Cardiac muscle cell (in vitro differentiated cells and primary cell): ENCODE measurements around the gene GPR152. TPM values are rescaled to one million over a fixed set of nuclear protein-coding genes. Genes with fewer than 3 reads are reported as not detected.
A peak's percentile ranks its signal among the peaks of the same experiment; 100 is the strongest.
"Not testable (repeated sequence)": the region's sequence is repeated elsewhere in the genome, so short reads cannot be mapped to it uniquely, and the experiment has no call there.

Experiments used
- DNase-seq, 2 donors: peaks; one replicate each; pipeline versions ENCODE4 v3.0.0 to v3.0.0-alpha.2; 2010 to 2017; ENCODE audit warnings: low read depth in 1 of 2, low spot score in 1 of 2
- H3K27ac ChIP-seq: fragments of 200-600 bp; sonication (generic); 2 replicates; pipeline ENCODE4 v1.5.1; 2016
- H3K27me3 ChIP-seq: fragments of 200-600 bp; sonication (generic); 2 replicates; pipeline ENCODE4 v1.6.0; 2016; ENCODE audit warnings: control low read depth
- H3K36me3 ChIP-seq: fragments of 200-600 bp; sonication (generic); 2 replicates; pipeline ENCODE4 v1.5.1; 2016; ENCODE audit warnings: control low read depth
- H3K4me1 ChIP-seq: fragments of 200-600 bp; sonication (generic); 2 replicates; pipeline ENCODE4 v1.8.1; 2017; ENCODE audit warnings: low read depth, mild to moderate bottlenecking, mixed run types
- H3K4me3 ChIP-seq: fragments of 200-600 bp; sonication (generic); 2 replicates; pipeline ENCODE4 v1.5.1; 2016; ENCODE audit warnings: mild to moderate bottlenecking
- H3K9me3 ChIP-seq: fragments of 200-600 bp; sonication (generic); 2 replicates; pipeline ENCODE4 v1.5.1; 2017; ENCODE audit warnings: low read depth, mild to moderate bottlenecking, control low read depth
- CTCF ChIP-seq: IDR thresholded peaks from 2 replicates; pipeline ENCODE4 v1.5.1; 2012; ENCODE audit warnings: low read depth, mild to moderate bottlenecking, low read length
- polyA plus RNA-seq: library from polyadenylated mRNA; unstranded; fragments of >200 nt; fragmentation: Nextera tagmentation; extraction: Ambion mirVana; gene quantifications from 2 replicates; pipeline ENCODE4 v1.2.1, GENCODE V29; 2016
- total RNA-seq: library from RNA; depleted of rRNA; stranded (reverse); fragments of >200 nt; gene quantifications from 2 replicates; pipeline ENCODE4 v1.2.3, GENCODE V29; 2016

Gene GPR152
- total and polyA plus RNA-seq, 2 experiments from 2014 or later = not detected

DNA sequence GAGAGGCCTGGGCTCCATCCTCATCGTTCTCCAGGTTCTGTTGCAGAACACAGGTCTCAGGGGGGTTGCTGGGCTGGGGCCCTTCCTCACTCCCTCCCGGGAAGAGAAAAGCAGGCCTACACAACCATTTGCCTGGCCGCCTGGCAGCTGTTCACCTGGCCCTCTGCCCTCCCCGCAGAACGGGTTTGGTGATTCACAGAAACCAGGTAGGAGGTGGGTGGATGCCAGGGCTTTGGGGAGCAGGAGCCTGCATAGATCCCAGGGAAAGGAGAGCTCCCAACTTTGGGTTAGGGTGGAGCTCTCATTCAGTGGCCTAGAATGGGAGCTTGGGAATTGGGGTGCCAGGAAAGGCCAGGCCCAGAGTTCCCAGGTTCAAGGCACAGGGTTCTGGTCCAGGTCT is 15.5 kb upstream of the GPR152 start:
- H3K9me3 ChIP-seq = no peaks in the 10 kb centered on the region
- DNase-seq = no peak
- no peaks in the 10 kb centered on the region for H3K36me3 ChIP-seq
- peaks cover 4% of the 10 kb centered on the region for H3K4me1 ChIP-seq
- peak overlapping the region; percentile 41 for H3K27ac ChIP-seq
- H3K4me3 ChIP-seq = peak overlapping the region; percentile 86
- H3K27me3 ChIP-seq = no peaks in the 10 kb centered on the region
- no peak for TF ChIP-seq CTCF

DNA sequence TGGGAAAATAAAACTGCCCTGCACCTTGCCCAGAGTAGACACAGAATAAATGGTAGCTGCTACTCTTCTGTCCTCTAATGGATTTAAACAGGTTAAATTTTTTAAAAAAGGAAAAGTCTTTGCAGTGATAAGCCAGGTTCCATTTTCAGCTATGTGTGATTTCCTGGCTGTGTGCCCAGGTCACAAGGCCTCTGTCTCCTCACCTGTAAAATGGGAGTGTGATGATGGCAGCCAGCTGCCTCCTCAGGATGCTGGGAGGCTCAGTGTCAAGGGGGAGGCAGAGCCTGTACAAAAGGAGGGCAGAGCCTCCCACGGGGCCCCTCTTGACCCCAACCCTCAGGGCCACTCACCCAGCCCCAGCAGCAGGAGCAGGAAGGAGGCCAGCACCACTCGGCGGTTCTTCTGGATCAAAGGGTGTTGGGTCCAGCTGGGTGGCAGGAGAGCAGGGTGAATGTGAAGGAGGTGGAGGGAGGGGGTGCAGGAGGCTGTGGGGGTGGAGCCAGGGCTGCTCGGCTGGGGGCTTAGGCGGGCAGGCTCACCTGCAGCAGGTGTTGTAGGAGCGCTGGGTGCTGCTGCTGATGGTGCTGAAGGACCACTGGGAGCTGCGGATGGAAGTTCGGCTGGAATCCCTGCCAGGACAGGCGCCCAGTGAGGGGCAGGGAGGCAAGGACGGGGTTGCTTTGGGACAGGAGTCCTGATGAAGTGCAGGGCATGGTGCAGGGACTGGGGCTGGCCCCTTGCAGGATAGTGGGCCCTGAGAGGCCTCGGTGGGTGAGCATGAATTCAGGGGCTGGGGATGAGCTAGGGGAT is 14.6 kb upstream of the GPR152 start:
- no peaks in the 10 kb centered on the region for H3K36me3 ChIP-seq
- H3K4me1 ChIP-seq = peaks cover 4% of the 10 kb centered on the region
- H3K9me3 ChIP-seq = no peaks in the 10 kb centered on the region
- TF ChIP-seq CTCF = no peak
- DNase-seq = no peak
- no peak overlapping the region for H3K27ac ChIP-seq
- H3K4me3 ChIP-seq = no peak overlapping the region
- no peaks in the 10 kb centered on the region for H3K27me3 ChIP-seq

- H3K36me3 ChIP-seq = no peaks in the 10 kb centered on the region
- peak overlapping the region; percentile 7 for H3K27ac ChIP-seq
- TF ChIP-seq CTCF = no peak
- DNase-seq = no peak
- no peaks in the 10 kb centered on the region for H3K27me3 ChIP-seq
- no peak overlapping the region for H3K4me3 ChIP-seq
- H3K9me3 ChIP-seq = no peaks in the 10 kb centered on the region
- H3K4me1 ChIP-seq = peaks cover 4% of the 10 kb centered on the region
Observed at GRCh38 chr11:67466367-67466766, 13.8 kb upstream of the GPR152 start.

DNA sequence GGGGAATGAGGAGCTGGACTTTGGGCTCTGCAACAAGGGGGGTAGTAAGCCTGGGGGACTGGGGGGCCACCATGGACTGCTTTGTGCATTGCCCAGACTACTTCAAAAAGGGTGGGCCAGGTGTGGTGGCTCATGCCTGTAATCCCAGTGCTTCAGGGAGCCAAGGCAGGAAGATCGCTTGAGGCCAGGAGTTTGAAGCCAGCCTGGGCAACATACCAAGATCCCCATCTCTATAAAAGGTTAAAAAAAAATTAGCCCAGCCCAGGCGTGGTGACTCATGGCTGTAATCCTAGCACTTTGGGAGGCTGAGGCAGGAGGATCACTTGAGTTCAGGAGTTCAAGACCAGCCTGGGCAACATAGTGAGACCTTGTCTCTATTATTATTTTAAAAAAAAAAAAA is 13.0 kb upstream of the GPR152 start:
- peak in 1 of 2 donors; percentile 35 for DNase-seq
- H3K4me3 ChIP-seq = peak overlapping the region; percentile 54

GRCh38 chr11:67465189-67465510 is 12.6 kb upstream of the GPR152 start:
- Histone ChIP-seq H3K27me3 (no peaks in the 10 kb centered on the region), H3K4me1 (peaks cover 4% of the 10 kb centered on the region), H3K4me3 (peak overlapping the region; percentile 54), H3K9me3 (no peaks in the 10 kb centered on the region), H3K27ac (peak overlapping the region; percentile 83), H3K36me3 (no peaks in the 10 kb centered on the region)
- no peak for DNase-seq
- TF ChIP-seq CTCF = no peak

More for the DNA sequence above, 13.0 kb upstream of the GPR152 start:
- not testable (repeated sequence) for H3K4me1 ChIP-seq, H3K36me3 ChIP-seq, H3K9me3 ChIP-seq, H3K27me3 ChIP-seq
- peak overlapping the region; percentile 83 for H3K27ac ChIP-seq

DNA sequence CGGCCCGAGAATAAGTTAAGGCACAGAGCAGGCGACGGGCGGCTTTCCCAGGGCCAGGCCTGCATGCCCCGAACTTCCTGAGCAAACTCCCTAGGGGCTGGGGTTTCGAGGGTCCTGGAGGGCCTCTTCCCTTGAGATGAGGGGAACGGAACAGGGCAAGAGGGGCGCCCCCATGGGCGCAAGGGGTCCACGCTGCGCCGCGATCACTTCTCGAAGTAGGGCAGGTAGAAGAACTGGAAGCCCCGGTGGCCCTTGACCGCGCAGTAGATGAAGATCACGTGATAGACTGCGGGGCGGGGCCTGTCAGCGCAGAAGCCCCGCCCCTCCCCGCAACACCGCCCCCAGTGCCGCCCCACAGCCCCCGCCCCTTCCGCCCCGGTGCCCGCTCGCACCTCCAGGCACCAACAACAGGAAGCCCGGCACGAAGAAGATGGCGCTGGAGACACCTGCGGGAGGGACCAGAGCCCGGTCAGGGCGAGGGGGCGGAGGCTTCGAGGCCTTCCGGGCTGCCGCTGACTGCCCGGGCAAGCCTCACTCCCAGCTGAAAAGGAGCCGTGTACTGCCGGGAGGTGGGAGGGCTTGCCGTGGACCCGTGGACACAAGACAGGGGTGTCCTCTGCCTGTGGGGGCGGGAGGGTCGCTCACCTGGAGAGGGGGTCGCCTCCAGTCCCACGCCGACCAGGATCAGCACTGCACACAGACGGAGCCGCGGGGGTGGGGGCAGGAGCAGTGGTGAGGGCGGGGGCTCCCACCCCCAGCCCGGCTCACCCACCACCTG is 12.1 kb upstream of the GPR152 start:
- H3K4me3 ChIP-seq = peak overlapping the region; percentile 54
- H3K27ac ChIP-seq = peak overlapping the region; percentile 83
- H3K27me3 ChIP-seq = no peaks in the 10 kb centered on the region
- peaks cover 4% of the 10 kb centered on the region for H3K4me1 ChIP-seq
- no peaks in the 10 kb centered on the region for H3K9me3 ChIP-seq
- TF ChIP-seq CTCF = no peak
- peak; percentile 75 to 90 for DNase-seq
- H3K36me3 ChIP-seq = no peaks in the 10 kb centered on the region
